GM21576 (cell line): Measurements from ENCODE around the gene SERINC5.
"Not testable (repeated sequence)": the region's sequence is repeated elsewhere in the genome, so short reads cannot be mapped to it uniquely, and the experiment has no call there.

Source experiments
- ATAC-seq: cut with Tn5 transposase; IDR thresholded peaks from one replicate; pipeline ENCODE4 v1.9.1; 2021; ENCODE audit warnings: mild to moderate bottlenecking, moderate library complexity; ENCODE audit not compliant: unreplicated experiment

SERINC5 gene

DNA sequence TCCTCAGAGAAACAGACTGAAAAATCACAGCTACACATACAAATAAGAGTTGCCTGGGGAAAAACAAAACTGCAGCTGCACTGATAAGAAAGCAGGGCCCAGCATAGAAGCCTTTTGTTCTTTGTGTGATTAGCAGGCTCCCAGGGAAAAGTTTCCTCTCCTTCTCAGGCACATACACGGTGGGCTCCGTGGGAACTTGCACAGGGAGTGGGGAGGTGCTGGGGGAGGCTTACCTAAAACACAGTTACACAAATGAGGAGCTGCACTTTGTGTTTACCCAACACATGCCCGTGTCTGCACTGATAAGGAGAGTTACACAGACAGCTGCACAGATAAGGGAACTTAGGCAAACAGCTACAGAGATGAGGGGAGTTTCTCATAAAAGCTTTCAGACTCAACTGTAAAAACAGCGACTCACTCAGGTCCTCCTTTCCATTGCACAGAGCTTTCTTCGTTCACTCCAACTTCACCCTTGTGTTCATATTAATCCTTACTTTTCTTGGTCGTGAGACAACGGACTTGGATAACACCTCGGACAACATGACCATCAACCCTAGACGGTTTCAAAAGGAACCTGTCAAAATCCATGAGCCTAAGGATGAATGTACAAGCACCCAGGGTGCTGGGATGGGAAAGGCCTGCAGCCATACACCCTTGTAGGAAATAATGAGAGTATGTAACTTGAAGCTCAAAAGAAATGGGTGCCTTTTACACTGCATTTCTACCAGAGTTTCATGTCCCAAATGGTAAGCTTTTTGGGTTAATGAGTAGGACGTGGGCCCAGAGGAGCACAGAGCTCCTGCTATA lies 50.8 kb downstream of the SERINC5 start:
- no peak for ATAC-seq

DNA sequence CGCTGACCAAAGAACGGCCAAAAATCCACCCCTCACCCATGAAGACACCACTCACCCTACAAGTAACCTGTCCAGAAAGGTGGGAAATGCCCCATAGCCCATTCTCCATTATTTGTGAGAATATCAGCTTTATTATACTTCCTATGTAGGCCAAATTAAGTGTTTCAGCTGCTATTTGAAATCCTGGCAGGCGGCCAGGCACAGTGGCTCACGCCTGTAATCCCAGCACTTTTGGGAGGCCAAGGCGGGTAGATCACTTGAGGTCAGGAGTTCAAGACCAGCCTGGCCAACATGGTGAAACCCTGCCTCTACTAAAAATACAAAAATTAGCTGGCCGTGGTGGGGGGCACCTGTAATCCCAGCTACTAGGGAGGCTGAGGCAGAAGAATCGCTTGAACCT lies 54.1 kb downstream of the SERINC5 start:
- not testable (repeated sequence) for ATAC-seq

DNA sequence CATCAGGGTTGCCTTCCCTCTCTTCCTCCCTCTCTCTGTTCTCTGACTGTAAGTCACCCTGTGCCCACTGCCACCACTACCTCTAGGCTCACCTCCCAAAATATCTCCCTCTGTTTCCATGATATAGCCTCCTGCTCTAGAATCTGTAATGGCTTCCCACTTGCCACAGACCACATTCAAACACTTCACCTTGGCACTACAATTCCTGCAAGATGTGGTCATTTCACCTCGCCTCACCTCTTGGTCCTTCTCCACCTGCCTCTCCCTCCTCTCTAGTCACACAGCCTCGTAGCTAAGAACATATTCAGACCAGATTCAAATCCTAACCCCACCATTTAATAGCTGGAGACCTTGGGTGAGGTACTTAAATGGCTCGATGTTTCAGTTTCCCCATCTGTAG lies 56.9 kb downstream of the SERINC5 start:
- ATAC-seq, result no peak

DNA sequence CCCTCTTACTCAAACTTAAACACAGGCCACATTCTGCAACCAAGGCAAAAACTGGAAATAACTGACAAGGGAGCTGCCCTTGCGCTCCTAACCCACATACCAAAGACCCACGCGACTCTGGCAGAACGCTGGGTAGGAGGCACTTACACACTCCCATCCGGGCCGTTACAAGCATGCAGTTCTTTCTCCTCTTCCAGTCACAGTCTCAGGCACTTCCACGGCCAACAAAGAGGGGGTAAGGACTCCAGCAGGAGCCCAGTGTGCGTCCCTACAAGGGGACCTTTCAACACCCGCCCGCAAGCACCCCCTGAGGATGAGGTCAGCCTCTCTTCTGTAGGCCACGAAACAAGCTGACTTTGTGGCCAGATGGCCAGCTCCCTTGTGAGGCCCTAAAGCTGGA lies 57.4 kb downstream of the SERINC5 start:
- no peak for ATAC-seq

DNA sequence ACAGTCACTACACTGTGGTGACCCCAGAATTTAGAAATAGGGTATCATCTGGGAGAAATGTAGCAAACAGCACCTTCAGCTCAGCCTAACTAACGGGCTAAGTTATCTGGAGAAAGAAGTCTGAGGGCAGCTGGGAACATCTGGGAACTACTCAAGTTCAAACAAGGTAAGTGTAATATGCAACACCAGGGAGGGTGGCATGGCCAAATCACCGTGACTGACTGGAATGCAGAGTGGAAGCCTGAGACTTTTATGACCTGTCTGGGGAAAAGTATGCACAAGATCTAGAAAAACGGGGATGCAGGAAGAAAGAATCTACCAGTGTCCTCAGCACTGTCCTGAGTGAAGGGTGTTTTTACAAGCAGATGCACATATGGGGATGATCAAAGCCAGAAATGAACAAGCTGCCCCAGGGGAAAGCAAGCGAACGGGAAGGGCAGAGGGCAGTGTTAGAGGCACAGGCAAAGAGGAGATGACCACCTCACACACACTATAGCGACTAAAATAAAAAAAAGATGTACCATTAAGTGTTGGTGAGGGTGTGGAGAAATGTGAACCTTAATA lies 59.9 kb downstream of the SERINC5 start:
- no peak for ATAC-seq

- no peak for ATAC-seq
Measured at GRCh38 chr5:80194468-80194867, 61.4 kb downstream of the SERINC5 start.

DNA sequence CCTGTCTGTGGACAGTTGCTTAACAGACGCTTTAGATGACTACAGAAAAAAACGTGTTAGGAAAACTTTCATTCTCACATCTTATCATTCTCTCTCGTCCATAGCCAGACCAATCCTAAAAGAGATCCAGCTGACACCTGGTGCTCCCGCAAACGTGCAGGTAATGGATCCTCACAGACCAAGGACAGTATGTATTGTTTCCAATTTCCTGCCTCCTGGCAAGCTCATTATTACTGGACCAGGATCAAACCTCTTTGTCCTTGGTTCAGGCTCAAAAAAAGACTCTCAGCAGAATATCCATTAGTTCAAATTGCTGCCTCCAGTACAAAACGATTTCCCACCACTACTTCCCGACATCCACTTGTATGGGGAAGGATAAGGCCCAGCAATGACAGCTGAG lies 62.4 kb downstream of the SERINC5 start:
- no peak for ATAC-seq

- ATAC-seq, result no peak
Measured at GRCh38 chr5:80192507-80193241, 63.2 kb downstream of the SERINC5 start.

DNA sequence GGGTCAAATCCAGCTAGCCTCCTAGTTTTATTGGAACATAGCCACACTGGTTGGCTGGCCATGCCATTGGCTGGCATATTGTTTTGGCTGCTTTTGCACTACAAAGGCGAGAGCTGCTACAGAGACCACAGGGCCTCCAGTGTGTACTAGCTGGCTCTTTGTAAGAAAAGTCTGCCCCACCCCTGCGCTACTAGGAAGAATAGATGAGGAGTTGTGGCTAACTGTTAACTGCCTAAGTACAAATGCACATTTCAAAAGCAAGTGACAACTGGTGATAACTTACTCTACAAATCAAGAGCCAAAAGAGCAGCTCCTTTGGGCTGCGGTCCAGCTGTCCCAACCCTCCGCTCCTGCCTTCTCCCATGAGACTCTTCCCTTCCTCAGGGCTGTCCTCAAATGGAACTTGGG lies 63.9 kb downstream of the SERINC5 start:
- ATAC-seq, result no peak

- no peak for ATAC-seq
Measured at GRCh38 chr5:80191397-80191796, 64.5 kb downstream of the SERINC5 start.

- ATAC-seq, result no peak
Measured at GRCh38 chr5:80190960-80191359, 64.9 kb downstream of the SERINC5 start.

DNA sequence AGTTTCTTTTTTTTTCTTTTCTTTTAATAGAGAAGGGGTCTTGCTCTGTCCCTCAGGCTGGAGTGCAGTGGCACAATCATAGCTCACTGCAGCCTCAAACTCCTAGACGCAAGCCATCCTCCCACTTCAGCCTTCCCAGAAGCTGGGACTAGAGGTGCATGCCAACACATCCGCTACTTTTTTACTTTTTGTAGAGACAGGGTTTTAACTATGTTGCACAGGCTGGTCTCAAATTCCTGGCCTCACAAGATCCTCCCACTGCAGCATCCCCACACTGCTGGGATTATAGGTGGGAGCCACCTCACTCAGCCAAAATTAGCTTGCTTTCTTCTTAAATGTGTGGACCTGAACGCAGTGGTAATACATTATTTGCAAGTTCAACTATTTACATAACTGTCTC lies 66.1 kb downstream of the SERINC5 start:
- ATAC-seq, result no peak

DNA sequence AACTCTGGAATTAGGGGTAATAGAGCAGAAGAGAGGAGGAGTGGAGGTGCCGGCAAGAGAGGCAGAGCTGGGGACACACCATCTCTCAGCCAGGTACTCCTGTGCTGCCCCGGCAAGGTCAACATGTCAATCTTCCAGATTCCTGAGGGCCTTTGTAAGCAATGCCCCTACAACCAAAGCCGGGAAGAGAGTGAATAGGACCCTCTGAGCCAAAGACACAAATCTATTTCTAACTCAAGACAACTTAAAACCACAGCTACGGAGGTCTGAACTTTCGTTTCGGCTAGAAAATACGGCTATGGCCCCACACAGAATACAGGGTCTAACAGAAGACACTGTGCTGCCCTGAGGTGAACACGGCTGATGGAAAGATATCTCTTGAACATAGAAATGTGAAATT lies 66.6 kb downstream of the SERINC5 start:
- ATAC-seq, result no peak

- ATAC-seq, result no peak
Measured at GRCh38 chr5:80187421-80188090, 68.3 kb downstream of the SERINC5 start.

DNA sequence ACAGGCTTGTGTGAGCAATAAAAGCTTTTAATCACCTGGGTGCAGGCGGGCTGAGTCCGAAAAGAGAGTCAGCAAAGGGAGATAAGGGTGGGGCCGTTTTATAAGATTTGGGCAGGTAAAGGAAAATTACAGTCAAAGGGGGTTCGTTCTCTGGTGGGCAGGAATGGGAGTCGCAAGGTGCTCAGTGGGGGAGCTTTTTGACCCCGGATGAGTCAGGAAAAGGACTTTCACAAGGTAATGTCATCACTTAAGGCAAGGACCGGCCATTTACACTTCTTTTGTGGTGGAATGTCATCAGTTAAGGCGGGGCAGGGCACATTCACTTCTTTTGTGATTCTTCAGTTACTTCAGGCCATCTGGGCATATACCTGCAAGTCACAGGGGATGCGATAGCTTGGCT lies 70.3 kb downstream of the SERINC5 start:
- not testable (repeated sequence) for ATAC-seq

- no peak for ATAC-seq
Measured at GRCh38 chr5:80185095-80185494, 70.8 kb downstream of the SERINC5 start.

GRCh38 chr5:80184235-80185023 lies 71.4 kb downstream of the SERINC5 start:
- ATAC-seq, result no peak

DNA sequence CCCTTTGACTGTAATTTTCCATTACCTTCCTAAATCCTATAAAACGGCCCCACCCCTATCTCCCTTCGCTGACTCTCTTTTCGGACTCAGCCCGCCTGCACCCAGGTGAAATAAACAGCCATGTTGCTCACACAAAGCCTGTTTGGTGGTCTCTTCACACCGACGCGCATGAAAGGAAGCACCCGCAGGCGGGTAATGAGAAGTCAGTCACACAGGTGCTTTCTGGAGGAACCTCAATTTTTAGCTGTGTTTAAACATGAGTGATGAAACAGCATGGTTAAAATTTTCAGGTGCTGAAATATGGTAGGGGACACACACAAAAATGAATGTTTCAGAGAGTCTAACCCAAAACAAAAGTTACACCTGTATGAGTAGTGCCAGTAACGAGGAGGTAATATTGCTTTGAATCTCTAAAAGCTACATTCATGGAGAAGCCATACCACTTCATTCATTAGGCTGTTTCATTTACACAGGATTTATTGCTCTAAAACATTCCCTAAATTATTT lies 72.1 kb downstream of the SERINC5 start:
- ATAC-seq, result not testable (repeated sequence)

DNA sequence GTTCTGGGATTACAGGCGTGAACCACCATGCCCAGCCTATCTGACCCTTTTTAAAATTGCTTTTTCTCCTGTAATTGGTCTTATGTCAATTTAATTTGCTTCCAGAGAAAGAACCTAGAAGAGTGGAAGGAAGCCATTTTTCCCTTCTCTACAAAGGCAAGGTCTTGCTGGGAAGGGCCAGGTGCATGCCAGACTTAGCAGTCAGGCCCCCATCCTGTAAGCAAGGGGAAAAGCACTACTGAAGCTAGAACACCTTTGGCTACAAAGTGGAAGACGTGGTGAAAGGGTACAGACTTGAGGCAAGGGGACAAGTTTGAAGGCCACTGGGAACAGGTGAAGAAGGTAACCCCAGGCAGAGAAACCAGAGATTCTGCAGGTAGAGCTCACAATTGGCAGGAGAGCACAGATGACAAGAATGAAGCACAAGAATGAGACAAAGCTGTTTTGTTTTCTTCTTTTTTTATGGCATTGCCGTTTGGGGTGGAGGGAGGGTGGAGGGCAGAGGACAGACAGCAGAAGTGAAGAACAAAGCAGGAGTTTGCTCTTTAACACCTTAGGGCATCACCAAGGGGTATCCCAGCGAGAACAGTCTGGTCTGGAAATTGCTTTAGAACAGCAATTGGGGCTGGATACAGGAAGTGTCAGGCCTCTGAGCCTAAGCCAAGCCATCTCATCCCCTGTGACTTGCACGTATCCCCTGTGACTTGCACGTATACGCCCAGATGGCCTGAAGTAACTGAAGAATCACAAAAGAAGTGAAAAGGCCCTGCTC lies 72.9 kb downstream of the SERINC5 start:
- ATAC-seq, result no peak
